AG04449 (cell line): ENCODE measurements around the gene CDK5RAP1.
A peak's percentile ranks its signal among the peaks of the same experiment; 100 is the strongest.
"Not testable (repeated sequence)": the region's sequence is repeated elsewhere in the genome, so short reads cannot be mapped to it uniquely, and the experiment has no call there.

ENCODE experiments used
- CTCF ChIA-PET: fragments of 350-600 bp; formaldehyde crosslinking; extraction: SDS; loops from one replicate; lab custom pipeline; 2021; ENCODE audit warnings: antibody characterized with exemption; lab: Yijun Ruan, JAX
- POLR2A ChIA-PET: fragments of 400-600, 350-600 bp; formaldehyde crosslinking; extraction: SDS; loops from one replicate; lab custom pipeline; 2020; ENCODE audit warnings: antibody characterized with exemption, inconsistent platforms; lab: Yijun Ruan, JAX
- DNase-seq: peaks from one replicate; pipeline ENCODE4 v3.0.0-alpha.2; 2010; ENCODE audit warnings: low read depth, low spot score
- H3K4me3 ChIP-seq: 2 replicates; pipeline ENCODE4 v1.5.1; 2011; ENCODE audit warnings: low read depth, mild to moderate bottlenecking, control low read depth, low read length
- TF ChIP-seq, protein P1 (sequence below): IDR thresholded peaks from one replicate; pipeline ENCODE4 v1.5.1; 2011; ENCODE audit warnings: mild to moderate bottlenecking, moderate library complexity, low read length, control low read depth, inconsistent platforms; ENCODE audit not compliant: insufficient read depth; ENCODE audit errors: missing control alignments

Gene CDK5RAP1

GRCh38 chr20:33400812-33401183 is 521 bp downstream of the CDK5RAP1 start:
- ChIA-PET POLR2A (interaction anchor here (0.9 kb wide), 1 partner anchor 23 kb away, joined by 3 read pairs; no protein-coding TSS in a partner anchor), CTCF (interaction anchor here (1.0 to 1.6 kb wide), 3 partner anchors 10 to 15 kb away, joined by 3 to 6 read pairs (median 4); no protein-coding TSS in a partner anchor)
- peak overlapping the region; percentile 97 for H3K4me3 ChIP-seq
- no peak for DNase-seq
- TF ChIP-seq, protein P1, sequence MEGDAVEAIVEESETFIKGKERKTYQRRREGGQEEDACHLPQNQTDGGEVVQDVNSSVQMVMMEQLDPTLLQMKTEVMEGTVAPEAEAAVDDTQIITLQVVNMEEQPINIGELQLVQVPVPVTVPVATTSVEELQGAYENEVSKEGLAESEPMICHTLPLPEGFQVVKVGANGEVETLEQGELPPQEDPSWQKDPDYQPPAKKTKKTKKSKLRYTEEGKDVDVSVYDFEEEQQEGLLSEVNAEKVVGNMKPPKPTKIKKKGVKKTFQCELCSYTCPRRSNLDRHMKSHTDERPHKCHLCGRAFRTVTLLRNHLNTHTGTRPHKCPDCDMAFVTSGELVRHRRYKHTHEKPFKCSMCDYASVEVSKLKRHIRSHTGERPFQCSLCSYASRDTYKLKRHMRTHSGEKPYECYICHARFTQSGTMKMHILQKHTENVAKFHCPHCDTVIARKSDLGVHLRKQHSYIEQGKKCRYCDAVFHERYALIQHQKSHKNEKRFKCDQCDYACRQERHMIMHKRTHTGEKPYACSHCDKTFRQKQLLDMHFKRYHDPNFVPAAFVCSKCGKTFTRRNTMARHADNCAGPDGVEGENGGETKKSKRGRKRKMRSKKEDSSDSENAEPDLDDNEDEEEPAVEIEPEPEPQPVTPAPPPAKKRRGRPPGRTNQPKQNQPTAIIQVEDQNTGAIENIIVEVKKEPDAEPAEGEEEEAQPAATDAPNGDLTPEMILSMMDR, result no peak

GRCh38 chr20:33399924-33400323 is 1.4 kb downstream of the CDK5RAP1 start:
- ChIA-PET POLR2A (interaction anchor here (1.2 kb wide), 1 partner anchor 11 kb away, joined by 4 read pairs; no protein-coding TSS in a partner anchor), CTCF (interaction anchor here (1.2 kb wide), 1 partner anchor 9 kb away, joined by 3 read pairs; no protein-coding TSS in a partner anchor)
- TF ChIP-seq, protein P1, result no peak
- peak overlapping the region; percentile 97 for H3K4me3 ChIP-seq
- DNase-seq, result no peak

GRCh38 chr20:33394718-33395117 is 6.6 kb downstream of the CDK5RAP1 start:
- ChIA-PET CTCF (interaction anchor here (1.4 to 1.6 kb wide), 2 partner anchors 259 to 273 kb away, joined by 3 read pairs; no protein-coding TSS in a partner anchor), POLR2A (no interaction called here)
- TF ChIP-seq, protein P1, result no peak
- DNase-seq, result no peak
- no peak overlapping the region for H3K4me3 ChIP-seq

DNA sequence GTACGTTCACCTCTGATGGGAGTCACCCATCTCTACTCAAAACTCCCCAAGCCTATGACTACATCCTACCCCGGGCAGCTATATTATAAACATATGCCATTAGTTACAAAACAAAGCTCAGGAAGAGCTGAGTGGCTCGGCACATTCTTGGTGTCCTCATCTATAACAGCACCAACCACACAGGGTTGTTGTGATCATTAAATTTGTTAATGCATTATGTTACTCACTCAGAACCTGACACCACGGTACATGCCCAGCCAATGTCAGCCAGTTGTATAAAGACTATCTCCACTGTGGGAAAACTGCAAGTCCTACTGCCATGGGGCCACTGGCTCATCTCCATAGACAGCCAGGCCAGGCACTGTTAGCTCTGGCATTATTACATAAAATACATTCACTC is 7.7 kb downstream of the CDK5RAP1 start:
- ChIA-PET CTCF (interaction anchor here (1.4 to 1.6 kb wide), 2 partner anchors 260 to 274 kb away, joined by 3 read pairs; no protein-coding TSS in a partner anchor), POLR2A (no interaction called here)
- no peak overlapping the region for H3K4me3 ChIP-seq
- TF ChIP-seq, protein P1, result no peak
- no peak for DNase-seq

DNA sequence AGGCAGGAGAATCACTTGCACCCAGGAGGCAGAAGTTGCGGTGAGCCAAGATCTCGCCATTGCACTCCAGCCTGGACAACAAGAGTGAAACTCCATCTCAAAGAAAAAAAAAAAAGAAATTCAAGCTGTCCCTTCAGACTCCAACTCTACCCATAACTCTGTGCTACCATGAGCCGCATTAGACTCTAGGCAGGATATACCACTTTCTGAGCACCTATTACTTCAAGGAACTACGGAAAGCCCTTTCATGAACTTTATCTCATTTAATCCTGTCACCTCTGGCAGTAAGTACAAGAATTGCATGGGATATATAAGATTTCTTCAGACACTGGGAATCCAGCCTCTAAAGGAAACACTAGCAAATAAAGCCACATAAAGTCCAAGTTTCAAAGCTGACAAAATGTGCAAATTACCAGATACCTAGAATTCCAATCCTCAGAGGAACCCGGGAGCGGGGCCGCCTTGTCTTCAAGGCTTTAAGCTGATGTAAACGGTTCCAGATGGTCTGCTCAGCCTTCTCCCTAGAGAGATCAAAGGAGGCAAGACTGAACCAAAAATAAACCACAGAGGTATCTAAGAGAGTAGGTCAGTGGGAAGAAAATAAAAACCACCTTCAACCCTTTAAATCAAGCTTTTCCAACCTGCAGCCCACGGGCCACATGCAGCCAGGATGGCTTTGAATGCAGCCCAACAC is 9.4 kb downstream of the CDK5RAP1 start:
- ChIA-PET POLR2A (no interaction called here), CTCF (interaction anchor here (1.0 to 2.4 kb wide), 4 partner anchors 8 to 277 kb away, joined by 3 to 6 read pairs (median 3); partner anchors contain the start of gene CDK5RAP1)
- DNase-seq, result peak; percentile 87
- H3K4me3 ChIP-seq, result no peak overlapping the region
- TF ChIP-seq, protein P1, result no peak

DNA sequence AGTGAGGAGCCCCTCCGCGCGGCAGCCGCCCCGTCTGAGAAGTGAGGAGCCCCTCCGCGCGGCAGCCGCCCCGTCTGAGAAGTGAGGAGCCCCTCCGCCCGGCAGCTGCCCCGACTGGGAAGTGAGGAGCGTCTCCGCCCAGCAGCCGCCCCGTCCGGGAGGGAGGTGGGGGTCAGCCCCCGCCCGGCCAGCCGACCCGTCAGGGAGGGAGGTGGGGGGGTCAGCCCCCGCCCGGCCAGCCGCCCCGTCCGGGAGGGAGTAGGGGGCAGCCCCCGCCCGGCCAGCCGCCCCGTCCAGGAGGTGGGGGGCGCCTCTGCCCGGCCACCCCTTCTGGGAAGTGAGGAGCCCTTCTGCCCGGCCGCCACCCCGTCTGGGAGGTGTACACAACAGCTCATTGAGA is 12.0 kb downstream of the CDK5RAP1 start:
- H3K4me3 ChIP-seq, DNase-seq, CTCF ChIA-PET, POLR2A ChIA-PET: not testable (repeated sequence)
